Activated T-cell treated with anti-CD3 and anti-CD28 coated beads for 1 hour (primary cell): ENCODE measurements around the gene SPEM1.

ENCODE experiments used
- DNase-seq: peaks from one replicate; pipeline ENCODE4 v3.0.0-alpha.2; 2020; ENCODE audit warnings: low read depth

SPEM1 gene

DNA sequence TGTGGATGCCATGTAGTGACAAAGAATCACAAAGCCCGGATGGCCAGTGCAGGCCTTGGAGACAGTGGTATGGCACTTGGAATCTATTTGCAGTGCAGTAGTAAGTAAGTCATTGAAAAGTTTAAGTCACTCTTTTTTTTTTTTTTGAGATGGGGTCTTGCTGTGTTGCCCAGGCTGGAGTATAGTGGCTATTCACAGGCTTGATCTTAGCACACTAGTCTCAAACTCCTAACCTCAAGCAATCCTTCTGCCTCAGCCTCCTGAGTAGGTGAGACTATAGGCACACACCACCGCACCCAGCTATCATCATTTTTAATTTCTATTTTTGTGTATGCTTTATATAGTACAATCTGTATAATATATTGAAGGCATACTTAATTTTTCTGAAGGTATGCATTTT is 21.5 kb upstream of the SPEM1 start:
- DNase-seq, result no peak

DNA sequence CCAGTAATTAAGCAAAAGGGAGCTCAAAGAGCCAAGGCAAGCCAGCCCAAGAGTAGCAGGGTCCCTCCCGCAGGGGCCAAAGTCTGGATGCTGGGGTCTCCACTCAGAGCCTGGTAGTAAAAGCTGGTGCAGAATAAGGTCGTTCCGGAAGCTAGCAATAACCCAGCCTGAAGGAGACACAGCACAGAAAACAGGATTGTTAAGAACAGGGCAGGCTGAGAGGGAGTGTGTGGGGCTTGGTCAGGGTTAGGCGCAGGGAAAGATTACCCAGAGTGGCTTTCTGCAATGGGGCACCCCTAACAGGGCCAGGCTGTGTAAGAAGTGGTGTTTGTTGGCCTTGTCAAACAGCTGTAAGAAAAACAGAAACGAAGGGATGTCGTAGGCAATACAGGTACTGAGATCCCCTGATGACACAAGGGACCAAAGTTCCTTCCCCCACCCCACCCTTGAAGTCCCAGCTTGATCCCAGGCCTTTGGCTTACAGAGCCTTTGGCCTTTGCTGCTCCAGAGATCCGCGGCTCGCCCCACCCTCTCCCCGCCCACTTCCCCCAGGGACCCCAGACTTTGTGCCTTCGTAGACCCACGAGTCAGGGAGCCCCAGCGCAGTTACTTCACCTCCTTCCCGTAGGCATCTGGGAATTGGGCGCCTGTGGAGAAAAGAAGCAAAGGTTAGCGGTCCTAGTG is 16.9 kb upstream of the SPEM1 start:
- no peak for DNase-seq

DNA sequence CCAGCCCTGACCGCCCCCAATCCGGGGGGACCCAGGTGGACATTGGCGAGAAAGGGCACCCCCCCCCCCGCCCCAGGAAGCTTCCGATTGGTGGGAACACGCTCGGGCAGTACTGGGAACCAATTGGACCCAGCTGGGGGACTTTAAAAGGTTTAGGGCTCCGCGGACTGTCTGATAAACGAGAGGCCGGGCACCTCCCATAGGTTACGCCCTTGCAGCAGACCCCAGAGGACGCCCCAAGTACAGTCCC is 16.5 kb upstream of the SPEM1 start:
- DNase-seq, result no peak

DNA sequence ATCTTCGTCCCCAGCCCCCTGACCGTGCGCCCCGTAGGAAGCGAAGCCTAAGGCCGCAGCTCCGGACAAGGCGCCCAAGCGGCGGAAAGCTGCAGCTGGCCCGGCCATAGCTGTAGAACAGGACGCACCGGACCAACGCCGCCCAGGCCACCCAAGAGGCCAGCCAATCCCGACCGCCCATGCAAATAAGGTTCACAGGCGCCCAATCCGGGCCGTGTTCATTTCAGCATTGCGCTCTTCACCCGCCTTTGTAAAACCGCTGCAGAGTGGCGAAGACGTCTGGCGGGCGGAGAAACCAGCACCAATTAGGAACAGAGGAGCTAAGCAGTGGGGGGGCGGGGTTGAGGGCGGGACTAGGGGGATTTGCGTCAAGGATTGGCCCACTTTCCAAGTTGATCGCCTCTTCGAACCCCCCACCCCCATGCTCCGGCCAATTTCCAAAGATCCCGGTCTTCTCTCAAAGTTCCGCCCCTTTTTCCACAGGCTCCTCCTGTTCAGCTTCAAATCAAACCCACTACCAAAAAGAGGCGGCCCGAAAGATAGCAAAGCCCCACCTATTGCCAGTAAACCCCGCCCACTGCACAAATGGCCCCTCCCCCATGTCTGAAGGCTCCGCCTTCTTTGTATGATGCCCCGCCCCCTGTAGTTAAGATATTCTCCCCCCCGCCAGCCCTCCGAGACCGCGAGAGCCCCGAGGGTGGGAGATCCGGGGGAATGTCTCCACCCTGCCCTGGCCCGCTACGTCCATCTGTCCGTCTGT is 16.0 kb upstream of the SPEM1 start, which contains the start of gene TMEM256:
Gene TMEM256, minus strand, starts transcription at position 121 of the 760 bp plus-strand sequence. Its CDS starts 13 bp downstream, at position 108.
- DNase-seq, result peak; percentile 89

DNA sequence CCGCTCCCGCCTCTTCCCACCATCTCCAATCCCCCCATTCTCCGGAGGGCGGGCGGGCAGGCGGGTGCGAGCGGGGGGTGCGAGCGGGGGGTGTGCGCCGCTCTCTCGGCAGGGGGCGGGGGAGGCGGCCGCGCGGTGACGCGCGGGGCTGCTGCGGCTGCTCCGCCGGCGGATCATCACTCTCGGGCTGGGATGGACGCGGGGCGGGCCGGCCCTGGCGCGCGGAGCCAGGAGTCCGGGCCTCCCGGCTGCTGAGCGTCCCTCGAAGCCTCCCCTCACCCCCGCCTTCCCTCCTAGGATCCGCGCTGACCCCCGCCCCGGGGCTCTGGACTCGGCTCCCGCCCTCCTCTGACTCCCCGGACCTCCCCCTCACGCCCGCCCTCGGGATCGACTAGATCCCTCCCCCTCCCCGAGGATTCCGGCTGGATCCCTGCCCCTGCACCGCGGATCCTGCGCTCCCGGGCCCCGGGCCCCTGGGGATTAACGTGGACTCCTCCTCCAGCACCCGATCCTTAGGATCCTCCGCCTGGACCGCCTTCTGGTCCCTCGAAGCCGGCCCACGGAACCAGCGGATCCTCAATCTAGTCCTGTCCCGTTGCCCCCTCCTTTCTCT is 15.3 kb upstream of the SPEM1 start:
- no peak for DNase-seq

DNA sequence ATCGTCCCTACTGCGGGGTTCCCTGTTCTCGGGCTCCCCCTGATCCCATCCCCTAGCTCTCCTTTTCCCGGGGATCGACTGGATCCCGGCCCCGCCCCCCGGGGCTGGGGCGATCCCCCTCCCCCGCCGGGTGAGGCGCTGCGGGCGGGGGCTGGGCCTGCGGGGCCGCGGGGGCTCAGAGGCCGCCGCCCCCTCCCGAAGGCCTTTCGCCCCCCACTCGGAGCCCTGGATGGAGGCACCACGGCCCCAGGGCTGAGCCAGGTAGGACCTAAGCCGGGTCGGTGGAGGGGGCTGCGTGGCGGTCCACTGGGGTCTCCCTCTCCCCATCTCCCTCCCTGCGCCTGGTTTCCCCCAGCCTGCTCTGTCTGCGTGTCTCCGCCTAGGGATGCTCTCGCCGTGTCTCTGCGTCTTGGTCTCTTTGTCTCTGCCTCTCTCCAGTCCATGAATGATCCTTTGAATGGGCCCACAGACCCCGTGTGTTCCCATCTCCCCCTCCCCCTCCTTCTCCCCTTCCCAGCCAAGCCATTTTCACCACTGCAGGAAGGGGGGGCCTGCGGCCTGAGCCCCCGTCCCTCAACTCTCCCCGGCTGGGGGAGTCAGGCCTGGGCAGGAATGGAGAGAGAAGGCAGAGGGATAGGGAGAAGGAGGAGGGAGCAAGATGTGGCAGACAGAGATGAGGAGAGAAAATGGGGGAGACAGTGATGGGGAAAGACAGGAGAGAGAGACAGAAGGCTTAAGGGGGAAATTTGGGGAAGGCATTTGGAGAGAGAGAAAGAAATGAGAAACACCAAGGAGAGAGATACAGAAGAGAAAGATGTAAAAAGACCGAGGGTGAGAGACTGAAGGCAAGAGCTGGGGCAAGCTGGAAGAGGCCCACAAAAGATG is 14.5 kb upstream of the SPEM1 start:
- DNase-seq, result no peak

DNA sequence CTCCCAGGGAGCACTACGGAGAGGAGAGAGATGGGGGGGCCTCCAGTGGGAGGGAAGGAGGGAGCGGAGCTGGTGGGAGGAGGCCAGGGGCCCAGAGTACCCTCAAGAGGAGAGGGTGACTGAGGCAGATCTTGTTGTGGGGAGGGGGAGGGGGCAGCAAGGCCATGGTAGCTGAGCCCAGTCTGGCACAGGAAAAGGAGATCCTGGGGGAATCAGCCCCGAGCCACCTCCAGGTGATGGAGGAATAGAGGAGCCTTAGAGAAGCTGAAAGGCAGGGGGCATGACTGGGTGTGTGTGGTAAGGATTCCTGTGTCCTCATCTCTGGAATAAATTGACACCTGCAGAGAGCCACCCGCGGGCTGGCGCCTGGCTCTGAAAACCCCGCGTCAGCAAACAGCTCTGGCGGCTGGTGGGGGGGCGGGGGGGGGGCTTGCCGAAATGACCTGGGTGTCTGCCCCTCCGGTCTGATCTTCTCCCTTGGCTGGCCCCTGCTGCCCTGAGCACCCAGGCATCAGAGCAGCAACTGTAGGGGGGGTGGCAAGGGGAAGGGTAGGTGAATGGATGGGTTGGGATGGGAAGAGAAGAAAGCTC is 13.8 kb upstream of the SPEM1 start:
- no peak for DNase-seq

DNA sequence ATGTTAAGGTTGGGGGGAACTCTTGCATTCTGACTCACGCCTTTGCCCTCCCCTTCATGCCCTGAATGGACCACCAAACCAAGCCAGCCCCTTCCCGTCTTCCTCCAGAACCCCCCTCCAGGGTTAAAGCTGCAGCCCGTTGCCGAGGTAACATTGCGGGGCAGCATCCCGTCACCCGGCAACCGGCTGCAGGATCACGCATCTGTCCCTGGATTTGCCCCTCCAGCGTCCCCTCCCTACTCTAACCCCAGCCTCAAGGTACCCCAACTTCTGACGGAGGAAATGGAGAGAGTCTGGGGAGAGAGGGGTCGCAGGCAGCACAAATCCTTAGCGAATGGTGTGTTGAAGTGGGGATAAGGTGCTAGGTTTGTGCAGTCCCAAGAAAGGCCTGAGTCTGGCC is 13.0 kb upstream of the SPEM1 start:
- DNase-seq, result no peak

DNA sequence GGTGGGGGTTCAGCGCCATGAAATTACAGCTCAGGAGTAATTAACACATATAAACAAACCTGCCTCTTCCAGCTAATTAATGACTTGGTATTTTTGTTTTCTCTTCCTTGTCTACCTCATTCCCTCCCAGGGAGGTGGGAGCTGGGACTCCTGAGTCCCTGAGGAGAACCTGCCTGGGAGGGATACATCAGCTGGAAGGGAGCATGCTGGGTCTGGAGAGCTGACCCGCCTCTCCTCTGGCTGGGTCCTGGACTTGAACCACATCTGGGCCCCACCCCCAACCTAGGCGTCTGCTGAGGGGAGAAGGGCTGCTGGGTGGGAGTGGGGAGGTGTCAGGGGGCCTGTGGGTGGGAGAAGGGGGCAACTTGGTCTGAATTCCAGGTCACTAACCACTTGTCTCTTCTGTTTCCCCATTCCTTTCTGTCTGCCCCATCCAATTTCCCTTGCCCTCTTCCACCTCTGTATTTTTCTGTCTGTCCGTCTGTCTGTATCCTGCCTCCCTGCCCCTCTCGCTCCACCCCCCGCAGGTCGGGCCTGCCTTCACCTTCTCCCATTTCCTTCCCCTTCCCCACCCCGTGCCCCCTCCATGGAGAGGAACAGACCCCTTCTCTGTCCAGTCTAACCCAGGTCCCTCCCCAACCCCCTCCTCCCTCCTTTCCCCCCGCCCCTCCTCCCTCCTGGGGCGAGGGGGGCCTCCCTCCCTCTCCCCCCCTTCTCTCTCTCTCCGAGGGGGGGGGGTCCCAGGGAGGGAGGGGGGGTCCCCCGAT is 12.5 kb upstream of the SPEM1 start, which contains the start of gene NLGN2:
Gene NLGN2, plus strand, starts transcription at position 361 of the 767 bp plus-strand sequence. CDS start 411 bp downstream, outside the sequence.
- DNase-seq, result no peak

DNA sequence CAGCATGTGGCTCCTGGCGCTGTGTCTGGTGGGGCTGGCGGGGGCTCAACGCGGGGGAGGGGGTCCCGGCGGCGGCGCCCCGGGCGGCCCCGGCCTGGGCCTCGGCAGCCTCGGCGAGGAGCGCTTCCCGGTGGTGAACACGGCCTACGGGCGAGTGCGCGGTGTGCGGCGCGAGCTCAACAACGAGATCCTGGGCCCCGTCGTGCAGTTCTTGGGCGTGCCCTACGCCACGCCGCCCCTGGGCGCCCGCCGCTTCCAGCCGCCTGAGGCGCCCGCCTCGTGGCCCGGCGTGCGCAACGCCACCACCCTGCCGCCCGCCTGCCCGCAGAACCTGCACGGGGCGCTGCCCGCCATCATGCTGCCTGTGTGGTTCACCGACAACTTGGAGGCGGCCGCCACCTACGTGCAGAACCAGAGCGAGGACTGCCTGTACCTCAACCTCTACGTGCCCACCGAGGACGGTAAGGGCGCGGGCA is 11.8 kb upstream of the SPEM1 start:
- no peak for DNase-seq

DNA sequence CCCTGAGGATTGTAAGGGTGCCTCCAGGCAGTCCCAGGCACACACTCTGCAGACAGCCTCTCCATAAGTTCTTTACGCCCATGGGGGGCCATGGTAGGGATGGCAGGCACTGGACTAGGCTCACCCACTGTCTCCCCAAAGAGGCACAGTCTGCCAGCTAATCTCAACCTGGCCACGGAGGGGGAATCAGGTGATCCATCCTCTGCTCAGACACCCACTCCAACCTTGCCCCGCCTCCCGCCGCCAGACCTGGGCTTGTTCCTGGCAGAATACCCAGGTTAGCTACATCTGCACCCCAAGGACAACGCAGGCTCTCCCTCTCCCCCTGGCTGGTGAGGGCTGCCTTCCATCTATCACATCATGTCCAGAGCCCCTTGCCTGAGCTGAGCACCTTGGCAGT is 11.3 kb upstream of the SPEM1 start:
- DNase-seq, result no peak

DNA sequence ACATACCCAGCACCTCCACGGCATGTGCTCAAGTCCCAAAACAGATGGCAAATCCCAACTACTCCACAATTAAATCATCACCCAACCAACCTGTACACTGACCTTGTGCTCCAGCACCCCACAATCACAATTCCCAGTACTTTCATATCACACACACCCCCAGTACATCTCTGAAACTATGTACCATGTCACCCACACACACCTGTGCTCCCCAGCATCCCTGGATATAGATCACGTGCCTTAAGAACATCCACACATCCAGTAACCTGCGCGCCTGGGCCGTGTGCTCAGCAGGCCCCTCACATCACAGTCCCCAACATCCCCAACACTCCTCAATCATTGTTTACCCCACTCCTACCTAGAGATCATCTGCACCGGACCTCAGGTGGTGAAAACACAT is 10.4 kb upstream of the SPEM1 start:
- DNase-seq, result no peak

DNA sequence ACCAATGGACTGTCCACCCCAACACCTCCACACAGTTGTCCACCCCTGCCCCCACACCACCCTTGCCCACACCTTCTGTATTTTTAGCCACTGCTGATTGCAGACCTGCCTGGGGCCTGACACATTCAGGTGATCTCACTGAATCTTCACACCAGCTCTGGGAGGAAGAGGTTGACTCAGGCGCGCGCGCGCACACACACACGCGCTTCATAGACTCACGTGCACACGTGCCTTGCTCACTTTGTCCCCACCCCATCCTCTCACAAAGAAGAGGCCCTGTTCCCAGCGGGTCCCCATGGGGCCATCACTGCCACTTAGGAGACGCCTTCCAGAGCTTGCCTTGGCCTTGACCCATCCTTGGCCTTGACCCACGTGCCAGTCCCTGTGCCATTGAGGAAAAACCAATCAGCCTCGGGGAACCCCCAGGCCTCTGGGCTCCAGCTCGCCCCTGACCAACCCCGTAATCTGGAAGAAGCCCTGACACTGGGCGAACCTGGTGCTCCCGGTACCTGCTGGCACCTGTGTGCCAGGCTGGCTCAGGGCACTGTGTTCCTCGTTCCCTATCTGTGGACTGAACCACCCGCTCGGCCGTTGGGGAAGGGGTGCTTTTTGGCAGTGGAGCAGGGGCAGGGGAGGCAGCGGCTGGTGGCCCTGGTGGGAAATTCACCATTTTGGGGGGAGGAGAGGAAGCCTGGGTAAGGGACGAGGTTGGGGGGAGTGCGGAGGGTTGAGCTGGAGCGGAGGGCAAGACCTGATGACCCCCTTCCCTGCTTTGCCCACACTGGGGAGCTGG is 9.3 kb upstream of the SPEM1 start:
- no peak for DNase-seq

DNA sequence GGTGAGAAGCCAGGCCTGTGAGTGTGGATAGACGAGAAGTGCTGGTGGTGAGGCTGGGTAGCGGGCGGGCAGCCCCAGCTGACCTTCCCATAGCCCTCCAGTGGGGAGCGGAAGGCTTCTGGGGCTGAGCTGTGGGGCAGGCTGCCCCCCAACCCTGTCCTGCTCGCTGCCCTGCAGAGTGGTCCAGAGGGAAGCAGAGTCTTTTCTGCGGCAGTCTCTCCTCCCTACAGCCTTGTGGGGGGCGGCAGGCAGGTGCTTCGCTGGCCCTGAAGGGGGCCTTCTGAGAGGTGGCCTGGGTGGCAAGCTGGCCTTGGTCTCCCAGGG is 8.7 kb upstream of the SPEM1 start:
- no peak for DNase-seq

DNA sequence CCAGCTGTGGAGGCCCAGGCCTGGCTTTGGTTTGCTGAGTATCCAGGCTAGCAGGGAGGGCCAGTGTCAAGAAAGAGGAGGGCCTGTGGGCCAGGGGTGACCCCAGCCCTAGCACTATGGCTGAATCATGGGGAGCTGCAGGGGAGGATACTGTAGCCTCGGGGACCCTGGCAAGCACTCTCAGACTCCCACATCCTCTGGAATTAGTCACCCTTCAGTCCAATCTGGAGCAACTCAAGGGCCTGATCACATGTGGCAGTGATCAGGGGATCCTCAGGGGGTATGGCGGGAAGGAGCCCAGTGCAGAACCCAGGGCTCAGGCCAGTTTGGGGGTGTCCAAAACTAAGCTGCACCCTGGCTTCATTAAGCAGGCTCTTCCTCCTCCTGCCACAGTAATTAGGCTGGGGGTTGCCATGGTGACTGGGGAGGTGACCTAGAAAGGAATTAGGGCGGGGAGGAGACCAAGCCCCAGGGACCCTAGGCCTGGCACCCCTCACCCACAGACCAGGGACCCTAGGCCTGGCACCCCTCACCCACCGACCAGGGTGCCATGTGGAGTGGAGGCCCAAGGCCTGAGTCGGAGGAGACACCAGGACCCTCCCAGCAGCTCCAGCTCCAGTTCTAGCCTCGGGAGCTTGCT is 6.7 kb upstream of the SPEM1 start:
- no peak for DNase-seq

DNA sequence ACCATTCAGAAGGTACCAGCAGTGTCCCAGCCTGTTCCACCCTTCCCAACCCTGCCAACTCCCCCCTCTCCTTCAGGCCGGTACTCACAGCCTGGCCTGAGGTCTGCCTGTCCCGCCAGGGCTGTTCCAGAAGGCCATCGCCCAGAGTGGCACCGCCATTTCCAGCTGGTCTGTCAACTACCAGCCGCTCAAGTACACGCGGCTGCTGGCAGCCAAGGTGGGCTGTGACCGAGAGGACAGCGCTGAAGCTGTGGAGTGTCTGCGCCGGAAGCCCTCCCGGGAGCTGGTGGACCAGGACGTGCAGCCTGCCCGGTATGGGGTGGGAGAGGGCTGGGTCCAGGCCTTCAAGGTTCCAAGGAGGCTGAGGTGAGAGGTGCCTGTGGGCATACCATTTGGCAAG is 5.3 kb upstream of the SPEM1 start:
- DNase-seq, result no peak

DNA sequence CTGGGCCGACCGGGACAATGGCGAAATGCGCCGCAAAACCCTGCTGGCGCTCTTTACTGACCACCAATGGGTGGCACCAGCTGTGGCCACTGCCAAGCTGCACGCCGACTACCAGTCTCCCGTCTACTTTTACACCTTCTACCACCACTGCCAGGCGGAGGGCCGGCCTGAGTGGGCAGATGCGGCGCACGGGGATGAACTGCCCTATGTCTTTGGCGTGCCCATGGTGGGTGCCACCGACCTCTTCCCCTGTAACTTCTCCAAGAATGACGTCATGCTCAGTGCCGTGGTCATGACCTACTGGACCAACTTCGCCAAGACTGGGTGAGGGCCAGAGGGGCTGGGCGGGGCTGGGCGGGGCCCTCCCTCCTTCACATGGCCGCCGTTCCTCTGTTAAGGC is 4.3 kb upstream of the SPEM1 start:
- DNase-seq, result no peak

DNA sequence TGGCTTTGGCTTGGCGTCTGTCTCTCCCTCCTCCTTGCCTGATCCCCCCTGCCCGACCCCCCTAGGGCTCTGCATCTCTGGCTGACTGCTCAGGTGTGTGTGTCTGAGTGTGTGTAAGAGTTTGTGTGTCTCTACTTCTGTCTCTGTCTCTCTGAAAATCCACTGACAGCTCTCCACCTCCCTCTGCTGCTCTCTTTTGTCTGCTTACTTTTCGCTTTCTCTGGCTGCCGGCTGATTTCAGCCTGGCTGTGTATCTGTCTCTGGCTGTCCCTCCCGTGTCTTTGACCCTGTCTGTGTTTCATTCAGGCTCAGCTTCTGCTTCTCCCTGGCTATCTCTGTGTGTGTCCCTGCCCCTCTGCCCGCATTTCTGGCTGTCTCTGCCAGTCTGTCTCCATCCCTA is 3.8 kb upstream of the SPEM1 start:
- no peak for DNase-seq

DNA sequence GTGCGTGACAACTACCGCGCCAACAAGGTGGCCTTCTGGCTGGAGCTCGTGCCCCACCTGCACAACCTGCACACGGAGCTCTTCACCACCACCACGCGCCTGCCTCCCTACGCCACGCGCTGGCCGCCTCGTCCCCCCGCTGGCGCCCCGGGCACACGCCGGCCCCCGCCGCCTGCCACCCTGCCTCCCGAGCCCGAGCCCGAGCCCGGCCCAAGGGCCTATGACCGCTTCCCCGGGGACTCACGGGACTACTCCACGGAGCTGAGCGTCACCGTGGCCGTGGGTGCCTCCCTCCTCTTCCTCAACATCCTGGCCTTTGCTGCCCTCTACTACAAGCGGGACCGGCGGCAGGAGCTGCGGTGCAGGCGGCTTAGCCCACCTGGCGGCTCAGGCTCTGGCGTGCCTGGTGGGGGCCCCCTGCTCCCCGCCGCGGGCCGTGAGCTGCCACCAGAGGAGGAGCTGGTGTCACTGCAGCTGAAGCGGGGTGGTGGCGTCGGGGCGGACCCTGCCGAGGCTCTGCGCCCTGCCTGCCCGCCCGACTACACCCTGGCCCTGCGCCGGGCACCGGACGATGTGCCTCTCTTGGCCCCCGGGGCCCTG is 3.0 kb upstream of the SPEM1 start:
- no peak for DNase-seq
